HG03354 (cell line): ENCODE measurements around the gene TTC16.
A peak's percentile ranks its signal among the peaks of the same experiment; 100 is the strongest.

Experiments
- ATAC-seq: cut with Tn5 transposase; IDR thresholded peaks from one replicate; pipeline ENCODE4 v1.9.1; 2021; ENCODE audit warnings: mild to moderate bottlenecking; ENCODE audit not compliant: unreplicated experiment, poor library complexity, severe bottlenecking

Gene TTC16

GRCh38 chr9:127717766-127718165, 1.9 kb downstream of the TTC16 start:
- ATAC-seq = no peak

GRCh38 chr9:127720031-127720864, 4.4 kb downstream of the TTC16 start:
- no peak for ATAC-seq

GRCh38 chr9:127720865-127721227, 5.0 kb downstream of the TTC16 start:
- ATAC-seq = no peak

- no peak for ATAC-seq
These were observed 5.5 kb downstream of the TTC16 start for GRCh38 chr9:127721391-127721821.

GRCh38 chr9:127722055-127722745, 6.3 kb downstream of the TTC16 start:
- no peak for ATAC-seq

GRCh38 chr9:127723013-127723412, 7.1 kb downstream of the TTC16 start:
- no peak for ATAC-seq

- ATAC-seq = no peak
These were observed 7.6 kb downstream of the TTC16 start for GRCh38 chr9:127723444-127723843.

GRCh38 chr9:127724012-127724411, 8.1 kb downstream of the TTC16 start:
- ATAC-seq = no peak

GRCh38 chr9:127726871-127727270, 11.0 kb downstream of the TTC16 start:
- ATAC-seq = no peak

- ATAC-seq = no peak
These were observed 12.9 kb downstream of the TTC16 start for GRCh38 chr9:127728808-127729207.

- ATAC-seq = no peak
These were observed 13.8 kb downstream of the TTC16 start for GRCh38 chr9:127729522-127730256.

- ATAC-seq = no peak
These were observed 14.4 kb downstream of the TTC16 start for GRCh38 chr9:127730262-127730661.

- no peak for ATAC-seq
These were observed 15.0 kb downstream of the TTC16 start for GRCh38 chr9:127730799-127731410.

- no peak for ATAC-seq
These were observed 16.1 kb downstream of the TTC16 start for GRCh38 chr9:127731938-127732337.

- no peak for ATAC-seq
These were observed 16.6 kb downstream of the TTC16 start for GRCh38 chr9:127732444-127732843.

- ATAC-seq = no peak
These were observed 17.7 kb downstream of the TTC16 start for GRCh38 chr9:127733614-127734013.

- ATAC-seq = no peak
These were observed 18.4 kb downstream of the TTC16 start for GRCh38 chr9:127734247-127734746.

- peak; percentile 86 for ATAC-seq
These were observed 19.1 kb downstream of the TTC16 start, which contains the start of gene TOR2A for GRCh38 chr9:127734747-127735529. Gene TOR2A (minus strand): TSS chr9:127735294. CDS start chr9:127735270, 24 bp downstream.

- ATAC-seq = no peak
These were observed 19.8 kb downstream of the TTC16 start for GRCh38 chr9:127735530-127736185.
